ENCODE measurements around the gene TEX52. TPM values are rescaled to one million over a fixed set of nuclear protein-coding genes. Genes with fewer than 3 reads are reported as not detected.
A peak's percentile ranks its signal among the peaks of the same experiment; 100 is the strongest.

TEX52 gene
- total RNA-seq, 2 experiments from 2014 or later, result 0.29 to 0.35 TPM

GRCh38 chr12:2835691-2836403 lies 21.0 kb downstream of the TEX52 start:
- ChIA-PET POLR2A (no interaction called here), CTCF (no interaction called here)
- Mint-ChIP-seq H3K9me3 (no peaks in the 10 kb centered on the region), H3K4me1 (no peaks in the 10 kb centered on the region), H3K27ac (peak overlapping the region; percentile 9), H3K27me3 (no peaks in the 10 kb centered on the region), H3K4me3 (no peak overlapping the region), H3K36me3 (ENCODE audit: low read depth) (no peaks in the 10 kb centered on the region)
- DNase-seq, result no peak

DNA sequence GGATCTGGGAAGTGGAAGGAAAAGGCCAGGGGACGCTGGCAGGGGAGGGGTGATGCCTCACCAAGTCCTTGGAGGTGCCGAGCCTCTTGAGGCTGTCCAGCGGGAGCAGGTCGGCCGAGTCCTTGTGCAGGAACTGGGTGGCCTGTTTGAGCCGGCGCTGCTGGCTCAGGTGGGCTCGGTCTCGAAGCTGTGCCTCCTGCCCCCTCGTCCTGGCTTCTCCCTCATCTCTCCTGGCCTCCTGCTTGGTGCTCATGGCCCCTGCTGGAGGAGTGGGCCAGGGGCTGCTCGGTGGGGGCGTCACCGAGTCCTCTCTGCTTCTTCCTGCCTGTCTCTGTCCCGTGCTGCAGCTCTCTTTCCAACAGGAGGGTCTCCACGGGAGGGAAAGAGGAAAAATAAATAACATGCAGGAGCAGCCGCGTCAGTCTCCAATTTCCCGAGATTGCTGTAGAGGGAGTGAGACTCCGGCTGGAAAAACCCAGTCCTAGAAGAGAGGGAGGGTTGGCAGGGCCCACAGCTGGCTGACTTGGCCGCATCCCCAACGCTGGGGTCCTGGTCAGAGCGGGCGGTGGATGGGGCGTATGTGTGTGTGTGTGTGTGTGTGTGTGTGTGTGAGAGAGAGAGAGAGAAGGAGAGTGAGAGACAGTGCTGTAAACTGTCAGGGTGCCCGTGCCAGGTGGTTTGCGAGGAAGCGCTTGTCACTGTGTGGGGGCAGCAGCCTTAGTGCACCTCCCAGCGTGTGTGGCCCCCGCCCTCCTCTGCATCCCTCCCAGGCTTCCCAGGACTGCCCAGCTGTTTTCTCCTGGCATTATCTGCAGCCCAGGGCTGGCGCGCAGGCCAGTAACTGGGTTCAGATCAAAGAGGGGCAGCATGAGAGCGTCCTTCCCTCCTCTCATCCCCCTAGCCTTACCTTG lies 22.0 kb downstream of the TEX52 start, which contains the start of gene NRIP2:
Gene NRIP2, minus strand, starts transcription at position 455 of the 911 bp plus-strand sequence. Its CDS starts 52 bp downstream, at position 403.
- H3K27me3 Mint-ChIP-seq, result no peaks in the 10 kb centered on the region
- CTCF ChIA-PET, result interaction anchor here (1.8 kb wide), 1 partner anchor 8 kb away, joined by 3 read pairs; no protein-coding TSS in a partner anchor
- no peak within 1 kb of the TSS for H3K4me3 Mint-ChIP-seq
- no peak for DNase-seq
- no peaks in the 10 kb centered on the region for H3K36me3 Mint-ChIP-seq (ENCODE audit: low read depth)
- POLR2A ChIA-PET, result no interaction called here
- H3K9me3 Mint-ChIP-seq, result no peaks in the 10 kb centered on the region
- peak within 1 kb of the TSS; percentile 9 for H3K27ac Mint-ChIP-seq
- H3K4me1 Mint-ChIP-seq, result no peaks in the 10 kb centered on the region

- no peak overlapping the region for H3K4me3 Mint-ChIP-seq
- ChIA-PET CTCF (interaction anchor here (1.8 kb wide), 1 partner anchor 9 kb away, joined by 3 read pairs; no protein-coding TSS in a partner anchor), POLR2A (no interaction called here)
- H3K36me3 Mint-ChIP-seq (ENCODE audit: low read depth), result no peaks in the 10 kb centered on the region
- no peaks in the 10 kb centered on the region for H3K27me3 Mint-ChIP-seq
- H3K4me1 Mint-ChIP-seq, result no peaks in the 10 kb centered on the region
- no peak overlapping the region for H3K27ac Mint-ChIP-seq
- H3K9me3 Mint-ChIP-seq, result no peaks in the 10 kb centered on the region
- DNase-seq, result no peak
Measured at GRCh38 chr12:2833810-2834209, 23.0 kb downstream of the TEX52 start.

GRCh38 chr12:2833327-2833726 lies 23.5 kb downstream of the TEX52 start:
- ChIA-PET CTCF (interaction anchor here (1.8 kb wide), 1 partner anchor 10 kb away, joined by 3 read pairs; no protein-coding TSS in a partner anchor), POLR2A (no interaction called here)
- no peak for DNase-seq
- H3K27me3 Mint-ChIP-seq, result no peaks in the 10 kb centered on the region
- H3K4me3 Mint-ChIP-seq, result no peak overlapping the region
- no peak overlapping the region for H3K27ac Mint-ChIP-seq
- H3K4me1 Mint-ChIP-seq, result no peaks in the 10 kb centered on the region
- no peaks in the 10 kb centered on the region for H3K9me3 Mint-ChIP-seq
- peaks cover under 1% of the 10 kb centered on the region for H3K36me3 Mint-ChIP-seq (ENCODE audit: low read depth)

GRCh38 chr12:2832550-2833127 lies 24.2 kb downstream of the TEX52 start:
- ChIA-PET POLR2A (no interaction called here), CTCF (no interaction called here)
- Mint-ChIP-seq H3K4me1 (no peaks in the 10 kb centered on the region), H3K4me3 (no peak overlapping the region), H3K27ac (no peak overlapping the region), H3K36me3 (ENCODE audit: low read depth) (peaks cover 2% of the 10 kb centered on the region), H3K9me3 (no peaks in the 10 kb centered on the region), H3K27me3 (no peaks in the 10 kb centered on the region)
- DNase-seq, result no peak

- ChIA-PET POLR2A (no interaction called here), CTCF (no interaction called here)
- Mint-ChIP-seq H3K36me3 (ENCODE audit: low read depth) (peaks cover 12% of the 10 kb centered on the region), H3K4me1 (no peaks in the 10 kb centered on the region), H3K4me3 (no peak overlapping the region), H3K27ac (no peak overlapping the region), H3K9me3 (no peaks in the 10 kb centered on the region), H3K27me3 (no peaks in the 10 kb centered on the region)
- DNase-seq, result no peak
Measured at GRCh38 chr12:2829275-2829674, 27.6 kb downstream of the TEX52 start.

DNA sequence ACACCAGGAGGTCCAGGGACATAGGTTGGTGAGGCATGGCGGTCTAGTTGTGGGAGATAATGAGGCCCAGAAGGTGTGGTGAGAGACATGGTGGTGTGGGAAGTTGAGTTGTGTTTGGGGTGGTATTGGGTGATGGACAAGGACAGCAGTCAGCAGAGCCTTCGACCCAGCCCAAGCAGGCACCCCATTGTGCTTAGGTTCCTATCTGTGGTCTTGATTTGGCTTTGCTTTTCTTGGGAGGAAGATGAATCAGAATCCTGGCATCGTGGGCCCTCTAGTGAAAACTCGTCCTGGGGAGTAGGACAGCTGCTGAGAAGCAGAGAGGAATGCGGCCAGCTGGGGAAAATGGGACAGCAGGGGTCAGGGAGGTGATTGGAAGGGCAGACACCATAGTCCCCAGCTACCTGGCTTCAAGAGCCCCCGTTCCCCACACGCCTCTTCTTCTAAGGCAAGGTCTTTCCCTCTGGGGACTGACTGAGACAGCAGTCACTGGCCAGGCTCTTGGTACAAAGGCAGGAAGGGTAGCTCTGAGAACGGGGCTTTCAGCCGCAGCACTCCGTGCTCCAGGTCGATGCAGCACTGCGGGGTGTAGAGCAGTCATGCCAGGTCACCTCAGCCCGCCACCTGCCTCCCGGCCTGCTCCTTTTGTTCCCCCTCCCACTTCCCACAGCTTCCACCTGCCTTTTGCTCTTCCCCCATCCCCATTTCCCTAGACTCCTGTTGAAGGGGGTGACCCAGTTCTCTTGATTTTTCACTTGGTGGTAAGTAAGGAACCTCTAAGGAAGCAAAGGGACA lies 29.9 kb downstream of the TEX52 start:
- CTCF ChIA-PET, result interaction anchor here (0.6 to 1.3 kb wide), 4 partner anchors 9 to 1087 kb away, joined by 3 to 5 read pairs (median 4); no protein-coding TSS in a partner anchor
- Mint-ChIP-seq H3K36me3 (ENCODE audit: low read depth) (peaks cover 32% of the 10 kb centered on the region), H3K4me3 (no peak overlapping the region)

DNA sequence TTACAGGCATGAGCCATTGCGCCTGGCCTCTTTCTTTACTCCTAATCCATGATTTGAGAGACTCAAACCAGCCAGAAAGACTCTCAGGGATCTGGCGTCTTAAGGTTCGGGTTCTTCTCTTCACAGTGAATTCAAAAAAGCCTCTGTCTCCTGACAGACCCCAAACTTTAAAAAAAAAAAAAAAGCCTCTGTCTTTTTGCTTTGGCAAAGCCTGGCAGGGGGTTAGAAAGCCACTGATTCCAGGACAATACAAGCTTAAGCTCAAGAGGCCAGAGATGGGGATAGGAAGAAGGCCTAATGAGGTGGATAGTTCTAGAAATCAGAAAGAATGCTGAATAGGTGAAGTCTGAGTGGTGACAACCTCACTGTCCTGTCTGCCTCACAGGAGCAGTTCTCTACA lies 30.8 kb downstream of the TEX52 start:
- H3K4me1 Mint-ChIP-seq, result no peaks in the 10 kb centered on the region

More for the DNA sequence above, 29.9 kb downstream of the TEX52 start:
- Mint-ChIP-seq H3K27me3 (no peaks in the 10 kb centered on the region), H3K4me1 (no peaks in the 10 kb centered on the region), H3K27ac (no peak overlapping the region), H3K9me3 (no peaks in the 10 kb centered on the region)
- no peak for DNase-seq
- POLR2A ChIA-PET, result no interaction called here

DNA sequence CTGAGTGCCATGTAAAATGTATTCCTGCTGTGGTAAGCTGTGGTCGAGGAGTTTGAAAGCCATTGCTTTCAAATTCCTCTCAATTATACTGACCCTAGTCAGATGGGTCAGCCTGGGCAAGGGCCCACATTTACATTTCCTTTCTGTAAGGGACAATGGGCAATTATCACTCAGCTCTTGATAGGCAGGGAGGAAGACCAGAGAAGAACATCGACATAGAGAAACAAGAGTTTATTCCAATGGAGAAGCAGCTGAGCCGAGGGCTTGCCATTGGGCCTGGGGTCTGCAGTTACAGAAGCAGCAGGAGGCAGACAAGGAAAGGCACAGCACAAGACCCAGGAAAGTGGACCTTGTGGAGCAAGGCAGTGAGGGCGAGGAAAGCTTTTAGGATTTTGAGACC lies 31.7 kb downstream of the TEX52 start:
- no peak for DNase-seq
- Mint-ChIP-seq H3K4me3 (no peak overlapping the region), H3K4me1 (no peaks in the 10 kb centered on the region), H3K9me3 (no peaks in the 10 kb centered on the region), H3K36me3 (ENCODE audit: low read depth) (peaks cover 37% of the 10 kb centered on the region), H3K27me3 (no peaks in the 10 kb centered on the region), H3K27ac (no peak overlapping the region)
- ChIA-PET CTCF (no interaction called here), POLR2A (no interaction called here)

More for the DNA sequence above, 30.8 kb downstream of the TEX52 start:
- no peak for DNase-seq
- POLR2A ChIA-PET, result no interaction called here
- no peaks in the 10 kb centered on the region for H3K9me3 Mint-ChIP-seq
- no peak overlapping the region for H3K4me3 Mint-ChIP-seq
- peaks cover 34% of the 10 kb centered on the region for H3K36me3 Mint-ChIP-seq (ENCODE audit: low read depth)
- H3K27me3 Mint-ChIP-seq, result no peaks in the 10 kb centered on the region
- CTCF ChIA-PET, result interaction anchor here (0.6 kb wide), 2 partner anchors 838 to 1087 kb away, joined by 3 to 4 read pairs; no protein-coding TSS in a partner anchor
- H3K27ac Mint-ChIP-seq, result no peak overlapping the region

DNA sequence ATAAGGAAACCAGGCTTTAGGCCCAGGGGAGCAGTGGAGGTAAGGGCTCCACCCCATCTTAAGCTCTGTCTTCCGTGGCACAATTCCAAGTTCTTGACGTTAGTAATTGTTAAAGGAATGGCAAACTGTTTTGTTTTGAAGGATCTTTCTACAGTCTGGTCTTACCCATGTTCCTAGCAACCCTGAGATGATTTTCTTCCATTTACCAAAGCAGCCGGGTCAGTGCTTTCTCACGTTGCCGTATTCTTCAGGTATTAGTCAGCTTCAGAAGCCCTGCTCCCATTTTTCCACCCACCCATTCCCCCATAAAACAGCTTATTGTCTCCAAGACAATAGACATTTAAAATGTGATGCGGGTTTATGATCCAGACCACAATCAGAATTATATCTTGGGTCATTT lies 32.3 kb downstream of the TEX52 start:
- H3K4me3 Mint-ChIP-seq, result no peak overlapping the region
- ChIA-PET CTCF (no interaction called here), POLR2A (no interaction called here)
- H3K27me3 Mint-ChIP-seq, result no peaks in the 10 kb centered on the region
- no peaks in the 10 kb centered on the region for H3K4me1 Mint-ChIP-seq
- H3K9me3 Mint-ChIP-seq, result no peaks in the 10 kb centered on the region
- H3K36me3 Mint-ChIP-seq (ENCODE audit: low read depth), result peaks cover 41% of the 10 kb centered on the region
- H3K27ac Mint-ChIP-seq, result no peak overlapping the region
- no peak for DNase-seq

GRCh38 chr12:2823483-2823882 lies 33.4 kb downstream of the TEX52 start:
- no peak for DNase-seq
- Mint-ChIP-seq H3K27ac (no peak overlapping the region), H3K4me1 (no peaks in the 10 kb centered on the region), H3K36me3 (ENCODE audit: low read depth) (peaks cover 41% of the 10 kb centered on the region), H3K27me3 (no peaks in the 10 kb centered on the region), H3K4me3 (no peak overlapping the region), H3K9me3 (no peaks in the 10 kb centered on the region)
- ChIA-PET CTCF (interaction anchor here (1.0 kb wide), 1 partner anchor 133 kb away, joined by 3 read pairs; no protein-coding TSS in a partner anchor), POLR2A (no interaction called here)

DNA sequence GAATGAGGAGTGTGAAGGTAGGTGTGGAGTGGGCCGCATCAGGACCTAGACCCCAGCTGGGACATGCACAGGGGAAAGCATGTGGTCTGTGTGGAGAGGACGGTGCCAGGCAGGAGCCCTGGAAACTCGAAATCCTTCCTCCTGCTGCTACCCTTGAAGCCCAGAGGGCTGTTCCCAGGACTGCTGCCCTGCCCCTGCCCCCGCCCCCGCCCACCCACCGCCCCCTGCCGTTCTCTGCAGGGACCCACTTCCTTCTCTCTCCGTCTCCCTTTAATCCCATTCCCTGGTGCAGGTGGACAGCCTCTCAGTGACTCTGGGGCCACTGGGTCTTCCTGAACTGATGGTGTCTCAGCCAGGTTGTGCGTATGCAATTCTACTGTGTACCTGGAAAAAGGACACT lies 36.4 kb downstream of the TEX52 start:
- CTCF ChIA-PET, result no interaction called here
- Mint-ChIP-seq H3K4me3 (no peak overlapping the region), H3K4me1 (peaks cover 3% of the 10 kb centered on the region), H3K9me3 (no peaks in the 10 kb centered on the region), H3K27me3 (no peaks in the 10 kb centered on the region), H3K36me3 (ENCODE audit: low read depth) (peaks cover 49% of the 10 kb centered on the region), H3K27ac (no peak overlapping the region)
- no peak for DNase-seq
- POLR2A ChIA-PET, result no interaction called here
